ENCODE measurements around the gene ANKH.

Gene ANKH

DNA sequence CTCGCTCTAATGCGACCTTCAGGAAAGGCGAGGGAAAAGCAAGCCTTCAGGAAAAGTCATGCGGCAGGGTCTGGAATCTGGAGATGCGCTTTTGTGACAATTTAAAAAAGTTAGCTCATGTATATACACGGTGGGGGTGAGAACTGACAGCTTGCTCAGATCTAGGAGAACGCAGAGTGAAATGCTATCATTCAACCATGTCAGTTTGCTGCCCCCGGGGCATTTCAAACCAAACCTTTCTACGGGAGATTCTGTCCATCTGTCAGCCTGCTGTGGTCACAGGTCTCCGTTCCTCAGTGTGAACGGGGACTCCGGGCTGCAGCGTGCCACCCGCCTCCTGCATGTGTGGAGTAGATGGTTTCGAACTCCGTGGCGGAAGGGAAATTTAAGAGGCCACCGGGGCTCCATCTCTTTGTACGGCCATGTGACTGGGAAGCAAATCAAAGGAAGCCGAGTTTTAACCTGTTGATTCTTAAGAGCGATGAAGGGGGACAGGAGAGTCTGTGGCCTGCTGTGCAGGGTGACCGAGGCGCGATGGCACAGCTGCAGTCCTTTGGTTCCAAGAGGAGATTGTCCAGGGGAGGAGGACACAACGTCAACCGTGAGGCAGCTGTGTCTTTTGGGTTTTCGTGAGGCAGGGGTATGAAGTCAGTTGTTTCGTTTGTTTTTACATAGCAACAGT is 161.1 kb downstream of the ANKH start:
- no peak for DNase-seq

DNA sequence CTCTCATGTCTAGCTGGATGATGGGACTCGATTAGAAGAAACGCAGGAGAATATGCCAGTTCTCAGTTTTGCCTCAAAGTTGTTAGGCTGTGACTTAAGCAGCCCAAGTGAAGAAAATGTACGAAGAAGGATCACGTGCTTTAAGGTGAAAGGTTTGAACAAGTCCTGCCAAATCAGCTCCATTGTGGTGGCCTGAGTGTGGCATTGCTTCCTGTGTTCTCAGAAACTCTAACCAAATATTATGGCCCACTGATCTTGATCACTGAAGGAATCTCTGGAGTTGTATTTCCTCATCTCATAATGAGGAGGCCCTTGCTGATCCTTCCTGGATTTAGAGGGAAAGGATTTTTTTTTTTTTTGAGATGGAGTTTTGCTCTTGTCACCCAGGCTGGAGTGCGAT is 163.0 kb downstream of the ANKH start:
- no peak for DNase-seq

DNA sequence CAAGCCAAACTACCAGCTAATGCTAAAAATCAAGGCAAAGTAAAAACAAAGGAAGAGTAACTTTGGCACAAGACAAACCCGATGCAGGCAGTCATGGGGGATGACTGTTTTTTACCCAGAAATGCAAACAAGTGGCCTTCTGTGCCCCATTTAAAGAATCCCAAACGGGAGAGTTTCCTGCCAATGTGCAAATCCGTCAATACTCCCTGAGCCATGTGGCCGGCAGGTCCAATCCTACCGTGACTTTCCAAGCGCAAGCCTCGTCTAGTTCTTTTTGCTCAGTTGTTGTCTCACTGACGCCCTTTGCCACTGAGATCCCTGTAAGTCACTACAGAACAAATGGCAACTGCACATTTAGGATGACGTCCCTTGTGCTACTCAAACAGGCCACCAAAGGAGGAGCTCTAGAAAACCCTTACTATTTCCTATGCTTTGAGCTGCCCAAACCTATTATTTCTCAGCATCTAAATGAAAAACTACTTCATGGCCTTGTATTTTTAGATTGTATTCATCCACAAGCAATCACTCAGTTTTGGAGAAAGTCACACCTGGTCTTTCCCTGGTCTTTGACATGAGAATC is 163.7 kb downstream of the ANKH start:
- DNase-seq: no peak

DNA sequence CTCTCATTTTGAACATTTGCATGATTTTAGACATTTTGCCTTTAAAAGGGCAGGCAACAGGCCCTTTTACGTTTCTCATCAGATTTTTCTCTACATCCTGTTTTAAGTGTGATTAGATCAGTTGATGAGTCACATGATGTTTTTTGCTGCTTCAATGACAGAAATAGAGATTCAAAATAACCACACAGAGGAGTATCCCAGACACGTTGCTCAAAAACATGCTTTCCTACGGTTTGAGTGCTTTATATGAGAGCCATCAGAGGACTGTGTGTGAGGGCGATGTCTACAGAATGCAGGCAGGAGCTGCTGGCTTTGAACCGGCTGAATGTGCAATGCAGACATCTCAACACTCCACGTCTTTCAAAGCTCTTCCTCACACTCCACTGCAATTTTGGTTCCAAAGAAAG is 165.0 kb downstream of the ANKH start:
- no peak for DNase-seq

DNA sequence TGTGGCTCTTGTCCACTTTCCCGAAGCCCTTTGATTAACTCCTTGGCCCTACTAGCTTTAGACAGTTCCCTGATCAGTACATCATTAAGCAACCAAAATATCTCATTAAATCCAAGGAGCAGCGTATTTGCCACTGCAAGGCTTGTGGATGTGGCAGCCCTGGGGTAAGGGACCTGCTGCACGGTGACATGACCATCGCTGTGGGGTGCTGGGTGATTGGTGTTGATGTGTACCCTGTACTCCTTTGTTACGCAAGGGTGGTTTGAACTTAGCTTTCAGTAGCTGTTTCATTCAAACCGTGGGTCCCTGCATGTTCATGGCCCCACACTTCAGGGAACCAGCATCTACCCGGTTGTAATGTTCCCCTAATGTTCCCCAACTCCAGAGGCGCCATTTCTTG is 166.0 kb downstream of the ANKH start:
- DNase-seq: no peak

DNA sequence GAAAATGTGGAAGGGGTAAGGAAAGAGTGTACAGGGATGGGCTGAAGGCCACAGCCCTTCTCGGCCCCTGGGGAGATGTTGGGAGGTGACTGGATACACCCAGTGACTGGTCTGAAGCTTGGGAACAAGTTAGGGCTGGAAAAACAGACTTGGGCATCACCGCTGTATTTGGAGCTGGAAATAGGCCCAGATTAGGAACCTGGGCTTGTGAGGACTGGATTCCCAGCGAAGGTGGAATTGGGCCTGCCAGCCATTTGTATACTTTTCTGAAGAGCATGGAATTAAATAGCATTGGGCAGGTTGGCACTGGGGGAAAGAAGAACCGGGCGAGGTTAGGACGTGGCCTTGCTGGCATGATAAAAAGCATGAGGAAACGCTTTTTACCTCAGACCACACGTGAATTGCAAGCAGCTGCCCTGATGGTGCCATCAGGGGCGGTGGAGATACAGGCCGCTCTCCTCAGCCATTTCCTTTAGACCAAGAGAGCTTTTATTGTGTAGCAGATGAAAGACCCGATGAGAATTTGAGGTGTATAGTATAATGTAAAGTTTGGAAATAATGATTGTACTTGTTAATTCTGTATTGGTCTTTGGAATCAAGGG is 169.2 kb downstream of the ANKH start:
- DNase-seq: no peak

DNA sequence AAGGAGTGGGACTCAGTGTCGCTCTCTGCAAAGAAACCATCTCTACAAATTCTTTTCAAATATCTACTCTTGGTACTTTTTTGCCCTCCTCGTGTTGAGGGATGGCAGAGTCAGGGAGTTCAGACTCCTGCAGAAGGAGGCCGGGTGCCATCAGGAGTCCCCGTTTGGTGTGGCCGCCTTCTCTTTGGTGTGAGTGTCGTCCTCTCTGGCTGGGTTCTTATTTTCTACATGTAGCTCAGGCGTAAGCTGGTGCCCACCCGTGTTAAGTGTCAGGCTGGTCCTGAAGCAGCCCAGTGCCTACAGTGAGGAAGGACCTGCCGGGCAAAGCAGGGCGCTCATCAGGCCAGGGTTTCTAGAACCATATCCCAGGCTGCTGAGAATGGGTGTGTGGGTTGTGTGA is 170.0 kb downstream of the ANKH start:
- DNase-seq: no peak

DNA sequence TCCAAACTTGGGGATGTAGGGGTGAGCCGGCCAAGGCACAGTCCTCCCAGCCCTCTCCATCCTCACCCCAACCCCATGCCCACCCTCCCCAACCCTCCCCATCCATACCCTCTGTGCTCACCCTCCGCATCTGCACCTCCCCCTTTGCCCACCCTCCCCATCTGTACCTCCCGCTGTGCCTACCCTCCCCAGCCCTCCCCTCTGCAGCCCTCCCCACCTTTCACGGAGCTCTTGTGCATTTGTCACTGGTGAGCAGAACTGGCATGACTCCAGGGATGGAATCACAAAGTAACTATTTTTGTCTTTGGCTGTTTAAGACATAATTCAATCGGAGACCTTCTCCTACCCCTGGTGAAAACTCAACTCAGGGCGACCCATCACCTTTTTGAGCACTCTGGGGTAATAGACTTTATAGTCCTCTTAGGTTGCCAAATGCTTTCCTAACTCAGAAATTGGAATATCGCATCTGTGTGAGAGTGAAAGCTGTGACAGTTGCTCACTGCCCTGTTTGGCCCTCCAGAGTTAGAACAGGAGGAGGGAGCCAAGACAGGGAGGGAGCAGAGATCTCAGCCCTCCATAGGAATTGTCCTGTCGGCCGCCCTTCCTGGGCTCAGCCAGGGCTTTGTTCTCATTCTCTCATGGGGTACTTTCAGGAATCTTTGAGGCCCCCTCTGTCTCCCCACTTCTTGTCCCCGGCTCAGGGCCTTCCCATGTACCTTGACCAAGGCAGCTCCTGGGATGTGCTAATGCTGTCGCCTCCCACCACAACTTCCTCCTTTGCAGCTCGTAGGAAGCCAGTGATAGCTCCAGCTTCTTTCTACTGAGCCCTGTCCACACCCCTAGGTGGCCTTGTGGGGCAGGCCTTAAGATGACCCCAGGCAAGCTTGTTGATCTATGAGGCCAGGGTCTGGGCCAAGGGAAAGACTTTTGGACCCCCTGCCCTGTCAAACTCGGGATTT is 170.8 kb downstream of the ANKH start:
- DNase-seq: no peak

DNA sequence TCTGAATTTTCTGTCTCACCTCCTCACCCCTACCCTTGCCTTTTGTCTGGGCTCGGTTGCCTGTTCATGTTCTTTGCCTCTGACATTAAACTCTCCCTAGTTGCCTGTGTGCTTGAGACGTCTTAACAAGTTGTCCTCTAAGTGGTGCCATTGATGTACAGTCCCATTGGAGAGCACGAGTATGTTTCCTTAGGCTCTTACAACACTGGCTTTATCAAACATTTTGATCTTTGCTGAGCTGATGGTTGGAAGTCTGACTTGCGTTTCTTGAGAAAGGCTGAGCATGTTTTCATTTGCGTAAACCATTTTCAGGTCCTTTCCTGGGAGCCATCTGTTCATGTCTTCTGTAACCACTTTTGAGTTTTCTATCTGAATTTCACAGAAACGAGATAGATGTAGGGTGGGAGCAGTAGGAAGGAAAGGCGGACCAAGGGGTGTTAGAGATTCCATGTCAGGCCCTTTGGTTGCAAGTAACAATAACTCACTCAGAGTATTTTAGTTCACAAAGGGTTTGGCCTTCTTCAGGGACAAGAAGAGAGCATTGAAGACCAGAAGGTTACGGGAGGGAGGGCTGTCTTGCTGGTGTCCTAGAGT is 171.7 kb downstream of the ANKH start:
- no peak for DNase-seq

DNA sequence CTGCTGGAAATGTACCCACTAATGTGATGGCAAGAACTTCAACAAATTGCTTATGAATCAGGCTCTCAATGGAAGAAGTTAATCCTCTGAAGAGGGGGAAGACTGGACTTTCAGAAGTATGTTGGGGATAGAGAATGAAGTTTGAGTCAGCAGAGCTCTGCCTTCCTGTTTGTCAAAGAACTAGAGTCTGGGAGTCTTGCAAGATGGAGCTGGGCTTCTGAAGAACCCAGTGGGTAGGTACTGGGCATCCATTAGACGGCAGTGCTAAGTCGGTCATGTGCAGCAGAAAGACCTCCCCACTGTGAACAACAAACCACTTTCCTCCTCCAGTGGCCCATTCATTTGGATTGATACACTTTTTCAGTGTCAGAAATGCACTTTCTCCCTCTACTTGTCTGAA is 172.4 kb downstream of the ANKH start:
- DNase-seq: no peak

DNA sequence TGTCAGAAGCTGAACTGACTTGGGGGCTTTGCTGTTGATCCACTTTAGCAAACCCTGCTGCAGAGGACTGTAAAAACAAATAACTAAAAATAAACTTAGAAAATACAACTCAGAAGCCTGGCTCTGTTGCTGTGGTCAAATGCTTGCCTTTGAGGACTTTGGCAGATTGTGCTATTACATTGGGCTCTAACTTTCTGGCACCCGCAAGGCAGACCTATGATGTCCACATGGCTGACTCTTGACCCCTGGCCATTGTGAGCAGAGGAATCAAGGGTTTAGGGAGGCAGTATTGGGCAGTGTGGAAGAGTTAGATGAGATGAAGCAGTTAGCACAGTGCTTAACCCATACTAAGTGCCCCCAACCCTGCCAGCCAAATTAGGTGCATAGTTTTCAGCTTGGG is 173.1 kb downstream of the ANKH start:
- DNase-seq: no peak

DNA sequence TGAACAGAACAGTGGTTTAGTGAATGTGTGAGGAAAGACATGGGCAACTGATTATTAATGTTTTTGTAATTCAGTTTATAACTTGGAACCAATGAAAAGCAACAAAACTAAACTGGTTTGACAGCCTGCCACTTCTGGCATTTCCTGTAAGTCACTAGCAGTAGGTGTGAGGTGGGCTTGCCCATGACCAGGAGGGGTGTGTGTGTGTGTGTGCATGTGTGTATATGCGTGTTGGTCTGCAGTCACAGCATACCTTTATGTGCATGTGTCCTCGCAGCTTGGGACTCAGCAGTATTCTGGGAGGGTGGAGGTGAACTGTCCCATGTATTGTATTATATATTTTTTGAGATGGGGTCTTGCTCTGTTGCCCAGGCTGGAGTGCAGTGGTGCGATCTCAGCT is 174.7 kb downstream of the ANKH start:
- no peak for DNase-seq

DNA sequence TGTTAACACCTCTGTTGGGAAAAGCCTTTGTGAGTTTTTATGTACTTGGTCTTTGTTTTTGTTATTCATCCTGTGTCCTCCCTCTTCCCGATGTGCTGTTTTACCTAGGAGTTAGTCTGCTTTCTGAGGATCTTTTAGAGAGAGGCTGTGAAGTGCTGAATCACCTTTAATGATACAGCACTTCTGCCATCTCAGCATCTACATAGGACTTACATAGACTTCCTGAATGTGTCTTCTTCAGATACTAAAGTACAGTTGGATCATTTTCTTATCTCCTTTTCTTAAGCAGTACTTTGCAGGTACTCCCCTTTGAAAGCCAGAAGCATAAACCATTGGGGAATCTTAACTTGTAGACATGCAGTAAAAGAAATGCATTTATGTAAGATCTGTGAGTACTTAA is 175.5 kb downstream of the ANKH start:
- DNase-seq: no peak

DNA sequence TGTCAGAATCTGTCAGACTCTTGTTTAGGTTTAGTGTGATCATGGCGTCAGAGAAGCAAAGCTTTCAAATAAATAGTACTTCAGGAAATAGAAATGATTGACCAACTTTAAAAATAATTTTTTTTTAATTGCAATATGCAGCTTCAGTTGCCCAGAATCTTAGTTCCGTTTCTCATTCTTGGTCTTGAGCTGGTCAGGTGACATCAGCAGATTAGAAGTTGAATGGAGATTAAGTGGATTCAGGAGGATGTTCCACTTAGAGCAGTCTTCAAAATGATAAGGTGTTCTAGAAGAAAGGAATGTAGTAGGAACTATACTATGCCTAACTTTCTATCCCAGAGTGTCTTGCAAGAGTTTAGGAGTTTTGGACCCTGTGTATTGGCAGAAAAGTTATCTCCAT is 176.4 kb downstream of the ANKH start:
- no peak for DNase-seq

DNA sequence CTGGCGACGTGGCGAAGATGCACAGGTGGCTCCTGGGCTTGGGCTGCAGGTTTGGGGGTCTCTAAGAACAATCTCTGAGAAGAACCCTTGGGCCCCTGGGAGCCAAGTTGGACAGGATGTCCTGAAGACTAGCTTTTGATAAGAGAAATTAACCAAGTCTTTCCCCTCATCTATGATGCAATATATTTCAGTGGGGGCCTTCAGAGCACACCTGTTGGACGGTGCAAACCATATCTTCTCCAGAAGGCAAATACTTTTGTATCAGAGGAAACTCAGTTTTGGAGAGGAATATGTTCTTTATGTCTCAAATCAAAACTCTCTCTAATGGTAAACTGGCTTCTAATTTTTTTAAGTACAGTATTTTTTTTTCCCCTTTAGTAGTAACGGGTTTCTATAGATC is 178.5 kb downstream of the ANKH start:
- no peak for DNase-seq

DNA sequence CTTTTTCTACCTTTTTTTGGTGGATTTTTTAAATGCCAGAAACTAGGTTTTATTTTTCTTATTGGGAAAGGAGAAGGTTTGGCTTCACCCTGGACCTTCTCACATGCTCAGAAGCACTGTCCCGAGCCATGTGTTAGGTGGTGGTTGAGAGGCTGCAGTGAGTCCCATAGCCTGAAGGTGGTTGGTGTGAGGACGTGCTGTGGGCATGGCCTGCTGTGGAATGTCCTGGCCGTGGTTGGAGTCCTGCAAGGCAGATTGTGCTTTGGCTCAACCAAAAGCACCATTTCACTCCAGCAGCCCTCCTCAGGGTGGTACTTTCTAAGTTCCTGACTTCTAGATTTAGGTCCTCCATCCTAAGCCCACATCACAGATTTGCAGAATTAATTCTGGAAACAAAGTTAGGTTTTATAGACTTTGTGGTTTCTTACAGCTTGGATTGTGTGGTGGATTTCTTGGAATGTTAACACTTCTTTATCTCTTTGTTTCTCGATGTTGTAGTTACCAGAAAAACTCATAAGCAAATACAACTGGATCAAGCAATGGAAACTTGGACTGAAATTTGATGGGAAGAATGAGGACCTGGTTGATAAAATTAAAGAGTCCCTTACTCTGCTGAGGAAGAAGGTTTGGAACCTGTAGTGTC is 184.4 kb downstream of the ANKH start:
- DNase-seq: no peak

DNA sequence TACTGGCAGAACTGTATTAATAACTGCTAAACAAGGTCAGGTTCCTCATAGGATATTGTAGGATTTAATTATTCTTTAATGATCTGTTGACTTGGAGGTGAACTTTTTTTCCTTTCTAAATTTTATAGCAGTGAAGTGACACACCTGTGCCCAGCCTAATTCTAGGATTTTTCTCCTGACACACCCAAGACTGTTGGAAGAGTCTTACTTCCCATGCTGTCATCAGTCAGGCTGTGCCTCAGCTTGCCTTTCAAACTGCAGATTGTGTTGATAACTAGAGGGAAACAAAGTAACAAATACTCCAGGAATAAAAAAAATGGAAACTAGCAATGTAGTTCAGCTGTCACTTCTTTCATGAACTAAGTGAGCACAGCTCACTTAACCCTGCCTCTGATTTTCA is 185.1 kb downstream of the ANKH start:
- no peak for DNase-seq

DNA sequence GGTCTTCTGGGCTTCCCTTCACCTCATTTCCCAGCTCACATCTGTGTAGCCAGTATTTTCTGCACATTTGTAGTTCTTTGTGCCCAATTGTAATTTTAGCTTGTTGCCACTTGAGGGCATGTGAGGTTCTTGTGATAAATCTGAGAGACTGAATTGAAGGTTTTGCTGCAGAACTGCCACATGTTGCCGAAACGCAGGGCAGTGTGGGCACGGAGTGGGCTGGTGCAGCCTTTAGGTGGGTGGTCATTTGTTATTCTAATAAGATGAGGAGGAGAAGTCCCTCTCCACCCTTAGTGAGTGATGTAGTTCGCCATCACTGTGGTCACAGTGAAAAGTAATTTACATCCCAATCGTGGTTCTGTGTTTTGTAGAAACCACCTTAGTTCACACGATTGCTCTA is 185.8 kb downstream of the ANKH start:
- DNase-seq: peak; percentile 68

DNA sequence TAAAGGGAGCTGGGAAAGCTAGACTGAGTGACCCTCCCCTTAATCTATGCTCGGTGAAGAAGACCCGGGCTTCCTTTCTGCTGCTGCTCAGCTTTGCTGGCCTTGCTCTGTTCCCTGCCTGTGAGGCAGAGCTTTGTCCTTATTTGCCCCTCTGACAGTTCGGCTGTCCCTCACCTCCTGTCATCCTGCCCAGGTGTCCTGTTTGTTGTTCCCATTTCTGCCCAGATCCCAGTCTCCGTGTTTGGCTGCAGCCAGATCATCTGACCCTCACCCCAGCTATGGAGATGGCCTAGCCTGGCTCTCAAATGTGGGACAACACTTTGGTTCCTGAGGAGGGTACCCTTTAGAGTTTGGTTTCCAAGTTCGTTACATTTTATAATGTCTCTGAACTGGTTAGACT is 186.8 kb downstream of the ANKH start:
- no peak for DNase-seq

DNA sequence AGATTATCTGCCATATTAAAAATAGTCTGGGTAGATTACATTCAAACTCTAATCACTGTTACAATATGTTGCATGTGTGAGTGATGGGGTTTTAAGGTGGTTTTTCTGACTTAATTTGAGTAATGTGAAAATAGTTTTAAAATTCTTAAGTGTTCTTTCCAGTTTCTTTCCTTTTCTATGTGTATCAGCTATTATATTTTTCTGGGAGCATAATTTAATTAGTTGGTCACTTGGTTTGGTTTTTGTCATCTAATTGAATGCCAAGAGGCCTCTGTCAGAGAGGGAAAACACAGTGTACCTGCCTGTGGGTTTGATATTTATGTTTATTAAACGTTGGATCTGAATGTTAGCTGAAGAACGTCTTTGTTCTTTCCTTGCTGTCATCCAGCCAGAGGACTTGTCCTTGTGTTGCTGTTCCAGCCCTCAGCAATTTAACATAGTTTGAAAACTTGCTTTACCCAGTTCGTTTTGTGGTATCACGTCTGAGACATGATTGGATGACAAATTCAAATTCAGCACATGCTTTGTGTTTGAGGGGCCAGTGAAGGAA is 187.6 kb downstream of the ANKH start:
- DNase-seq: no peak

DNA sequence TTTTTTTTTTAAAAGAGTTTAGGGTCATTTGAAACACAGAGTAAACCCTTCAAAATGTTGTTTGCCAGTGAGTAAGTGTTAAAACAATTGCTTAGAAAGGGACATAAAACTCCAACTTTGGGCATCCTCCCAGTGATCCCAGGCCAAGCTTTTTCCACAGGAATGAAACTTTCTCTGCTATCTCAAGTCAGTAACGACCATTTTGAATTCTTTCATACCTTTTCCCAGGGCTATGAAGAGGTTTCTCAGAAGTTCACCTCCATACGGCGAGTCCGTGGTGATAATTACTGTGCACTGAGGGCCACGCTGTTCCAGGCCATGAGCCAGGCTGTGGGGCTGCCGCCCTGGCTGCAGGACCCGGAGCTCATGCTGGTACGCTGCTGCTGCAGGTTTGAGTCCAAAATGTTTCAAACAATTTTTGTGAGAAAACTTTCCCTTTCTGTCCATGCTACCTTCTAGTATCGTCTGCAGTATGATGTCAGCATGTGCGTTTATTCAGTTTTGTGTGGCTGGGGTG is 190.3 kb downstream of the ANKH start:
- DNase-seq: no peak

DNA sequence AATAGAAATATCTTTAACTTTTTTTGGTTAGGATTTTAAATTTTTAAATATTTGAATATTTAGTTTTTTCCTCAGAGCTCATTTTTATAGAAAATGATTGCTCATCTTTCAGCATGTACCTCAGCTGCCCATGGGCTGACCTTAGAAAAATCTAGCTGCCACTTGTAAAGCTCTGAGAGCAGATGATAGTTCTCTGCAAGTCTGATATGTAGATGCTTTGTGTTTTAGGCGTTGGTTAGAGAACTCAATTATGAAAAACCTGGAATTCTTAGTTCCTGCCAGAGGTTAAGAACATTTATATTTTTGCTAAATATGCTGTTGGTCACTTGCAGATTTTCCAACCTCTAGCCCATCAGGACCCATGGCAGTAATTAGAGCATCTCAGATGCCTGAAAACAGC is 192.0 kb downstream of the ANKH start:
- DNase-seq: no peak
